HUES64 (cell line): ENCODE data around the gene LHFPL5.

Experiments
- H3K27ac ChIP-seq: 2 replicates; pipeline ENCODE4 v1.7.0; 2013; ENCODE audit warnings: low read depth, low read length, inconsistent platforms
- H3K27me3 ChIP-seq: 2 replicates; pipeline ENCODE4 v1.6.1; 2013; ENCODE audit warnings: mild to moderate bottlenecking, low read length; ENCODE audit not compliant: insufficient read depth
- H3K36me3 ChIP-seq: 2 replicates; pipeline ENCODE4 v1.6.1; 2013; ENCODE audit warnings: mild to moderate bottlenecking, low read length; ENCODE audit not compliant: insufficient read depth
- H3K4me1 ChIP-seq: 2 replicates; pipeline ENCODE4 v1.6.1; 2013; ENCODE audit warnings: mild to moderate bottlenecking, low read length, moderate library complexity; ENCODE audit not compliant: insufficient read depth
- H3K4me3 ChIP-seq: 2 replicates; pipeline ENCODE4 v1.5.1; 2013; ENCODE audit warnings: mild to moderate bottlenecking, low read length, moderate library complexity
- H3K9ac ChIP-seq: 2 replicates; pipeline ENCODE4 v1.6.1; 2013; ENCODE audit warnings: mild to moderate bottlenecking, low read depth, low read length
- H3K9me3 ChIP-seq: 2 replicates; pipeline ENCODE4 v1.6.1; 2013; ENCODE audit warnings: low read depth, low read length; ENCODE audit not compliant: insufficient read depth
- WGBS: fragments of 150-250, 120-280 bp; methylation state at CpG from one replicate; pipeline ENCODE4 v1.1.7; 2013; ENCODE audit warnings: missing lambda C conversion rate; 5-methylcytosine and 5-hydroxymethylcytosine counted together

LHFPL5 gene

GRCh38 chr6:35795453-35796071 lies 9.6 kb upstream of the LHFPL5 start:
- WGBS = 94% methylated on average over 10 of the region's 11 CpGs
- Histone ChIP-seq H3K9ac (no peak overlapping the region), H3K4me1 (0 out of 2 replicates have a peak, but pooled peaks cover 5% of the 10 kb centered on the region), H3K27me3 (no peaks in the 10 kb centered on the region), H3K27ac (no peak overlapping the region), H3K9me3 (no peaks in the 10 kb centered on the region), H3K36me3 (no peaks in the 10 kb centered on the region), H3K4me3 (no peak overlapping the region)

GRCh38 chr6:35796236-35796635 lies 8.9 kb upstream of the LHFPL5 start:
- 0 out of 2 replicates have a peak, but pooled peaks cover 8% of the 10 kb centered on the region for H3K4me1 ChIP-seq
- H3K4me3 ChIP-seq = no peak overlapping the region
- H3K9ac ChIP-seq = no peak overlapping the region
- H3K36me3 ChIP-seq = no peaks in the 10 kb centered on the region
- WGBS = 95% methylated on average over 4 of the region's 4 CpGs
- H3K9me3 ChIP-seq = no peaks in the 10 kb centered on the region
- no peaks in the 10 kb centered on the region for H3K27me3 ChIP-seq
- H3K27ac ChIP-seq = no peak overlapping the region

GRCh38 chr6:35797837-35798526 lies 7.2 kb upstream of the LHFPL5 start:
- Histone ChIP-seq H3K9me3 (no peaks in the 10 kb centered on the region), H3K4me1 (0 out of 2 replicates have a peak, but pooled peaks cover 9% of the 10 kb centered on the region), H3K9ac (no peak overlapping the region), H3K27me3 (no peaks in the 10 kb centered on the region), H3K27ac (no peak overlapping the region), H3K4me3 (no peak overlapping the region), H3K36me3 (no peaks in the 10 kb centered on the region)
- 80% methylated on average over 8 of the region's 8 CpGs for WGBS

GRCh38 chr6:35798706-35799105 lies 6.4 kb upstream of the LHFPL5 start:
- no peaks in the 10 kb centered on the region for H3K9me3 ChIP-seq
- H3K27ac ChIP-seq = no peak overlapping the region
- no peak overlapping the region for H3K9ac ChIP-seq
- no peaks in the 10 kb centered on the region for H3K36me3 ChIP-seq
- H3K27me3 ChIP-seq = no peaks in the 10 kb centered on the region
- 0 out of 2 replicates have a peak, but pooled peaks cover 9% of the 10 kb centered on the region for H3K4me1 ChIP-seq
- H3K4me3 ChIP-seq = no peak overlapping the region
- WGBS = 89% methylated on average over 5 of the region's 5 CpGs

- H3K36me3 ChIP-seq = no peaks in the 10 kb centered on the region
- H3K4me3 ChIP-seq = no peak overlapping the region
- 0 out of 2 replicates have a peak, but pooled peaks cover 9% of the 10 kb centered on the region for H3K4me1 ChIP-seq
- H3K9ac ChIP-seq = no peak overlapping the region
- H3K9me3 ChIP-seq = no peaks in the 10 kb centered on the region
- no peaks in the 10 kb centered on the region for H3K27me3 ChIP-seq
- WGBS = 72% methylated on average over 2 of the region's 3 CpGs
- H3K27ac ChIP-seq = no peak overlapping the region
These were observed 4.0 kb upstream of the LHFPL5 start for GRCh38 chr6:35801148-35801547.

GRCh38 chr6:35808688-35809087 lies 3.5 kb downstream of the LHFPL5 start:
- no peaks in the 10 kb centered on the region for H3K36me3 ChIP-seq
- WGBS = 59% methylated on average over 3 of the region's 3 CpGs

GRCh38 chr6:35809809-35810208 lies 4.7 kb downstream of the LHFPL5 start:
- no peak overlapping the region for H3K9ac ChIP-seq
- WGBS = 85% methylated on average over 4 of the region's 5 CpGs
- 0 out of 2 replicates have a peak, but pooled peaks cover 3% of the 10 kb centered on the region for H3K4me1 ChIP-seq
- H3K27me3 ChIP-seq = no peaks in the 10 kb centered on the region
- H3K4me3 ChIP-seq = no peak overlapping the region
- no peaks in the 10 kb centered on the region for H3K9me3 ChIP-seq
- no peaks in the 10 kb centered on the region for H3K36me3 ChIP-seq
- H3K27ac ChIP-seq = no peak overlapping the region

More at GRCh38 chr6:35808688-35809087, 3.5 kb downstream of the LHFPL5 start:
- no peak overlapping the region for H3K27ac ChIP-seq
- 0 out of 2 replicates have a peak, but pooled peaks cover 3% of the 10 kb centered on the region for H3K4me1 ChIP-seq
- no peak overlapping the region for H3K4me3 ChIP-seq
- no peaks in the 10 kb centered on the region for H3K9me3 ChIP-seq
- H3K27me3 ChIP-seq = no peaks in the 10 kb centered on the region
- H3K9ac ChIP-seq = no peak overlapping the region

- H3K9me3 ChIP-seq = no peaks in the 10 kb centered on the region
- H3K4me3 ChIP-seq = no peak overlapping the region
- 0 out of 2 replicates have a peak, but pooled peaks cover 3% of the 10 kb centered on the region for H3K4me1 ChIP-seq
- H3K9ac ChIP-seq = no peak overlapping the region
- no peak overlapping the region for H3K27ac ChIP-seq
- H3K36me3 ChIP-seq = no peaks in the 10 kb centered on the region
- H3K27me3 ChIP-seq = no peaks in the 10 kb centered on the region
- 90% methylated on average over 14 of the region's 14 CpGs for WGBS
These were observed 6.0 kb downstream of the LHFPL5 start for GRCh38 chr6:35810971-35811698.

- Histone ChIP-seq H3K9me3 (no peaks in the 10 kb centered on the region), H3K27me3 (no peaks in the 10 kb centered on the region), H3K27ac (no peak overlapping the region), H3K4me1 (0 out of 2 replicates have a peak, but pooled peaks cover 3% of the 10 kb centered on the region), H3K4me3 (no peak overlapping the region), H3K36me3 (no peaks in the 10 kb centered on the region), H3K9ac (no peak overlapping the region)
- 89% methylated on average over 6 of the region's 6 CpGs for WGBS
These were observed 6.5 kb downstream of the LHFPL5 start for GRCh38 chr6:35811699-35811995.

GRCh38 chr6:35817515-35817914 lies 12.4 kb downstream of the LHFPL5 start:
- H3K4me1 ChIP-seq = no peaks in the 10 kb centered on the region
- H3K9ac ChIP-seq = no peak overlapping the region
- no peak overlapping the region for H3K4me3 ChIP-seq
- H3K36me3 ChIP-seq = no peaks in the 10 kb centered on the region
- no peaks in the 10 kb centered on the region for H3K27me3 ChIP-seq
- no peak overlapping the region for H3K27ac ChIP-seq
- H3K9me3 ChIP-seq = peaks cover 13% of the 10 kb centered on the region; the same call in 1 of the 2 replicates

GRCh38 chr6:35823601-35824000 lies 18.4 kb downstream of the LHFPL5 start:
- no peak overlapping the region for H3K9ac ChIP-seq
- WGBS = 100% methylated on average over 1 of the region's 2 CpGs
- no peak overlapping the region for H3K27ac ChIP-seq
- H3K4me3 ChIP-seq = no peak overlapping the region
- H3K36me3 ChIP-seq = no peaks in the 10 kb centered on the region
- H3K27me3 ChIP-seq = no peaks in the 10 kb centered on the region
- no peaks in the 10 kb centered on the region for H3K9me3 ChIP-seq
- H3K4me1 ChIP-seq = no peaks in the 10 kb centered on the region
